HG03442 (cell line): ENCODE results near the gene TCEAL1.
"Not testable (repeated sequence)": the region's sequence is repeated elsewhere in the genome, so short reads cannot be mapped to it uniquely, and the experiment has no call there.

ENCODE experiments used
- ATAC-seq: cut with Tn5 transposase; IDR thresholded peaks from one replicate; pipeline ENCODE4 v1.9.1; 2021; ENCODE audit warnings: mild to moderate bottlenecking, moderate library complexity; ENCODE audit not compliant: unreplicated experiment

The TCEAL1 gene

DNA sequence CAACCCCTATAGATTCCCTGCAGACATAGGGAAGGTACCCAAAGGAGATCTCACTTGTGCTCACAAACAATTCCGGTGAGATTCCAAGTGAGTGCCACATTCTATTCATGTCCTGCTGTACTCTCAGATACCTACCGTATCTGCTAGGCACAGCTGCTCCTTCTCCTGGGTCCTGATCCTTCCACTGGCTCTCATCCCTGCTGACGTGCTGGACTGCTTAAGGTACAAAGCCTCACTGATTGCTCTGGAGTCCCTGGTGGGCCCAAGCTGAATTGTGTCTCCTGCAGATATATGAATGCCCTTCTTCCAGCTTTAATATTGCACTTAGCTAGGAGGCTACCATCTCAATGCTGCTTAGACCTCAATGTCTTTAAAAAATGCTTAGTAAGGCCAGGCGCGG lies 2.4 kb downstream of the TCEAL1 start:
- ATAC-seq = no peak

DNA sequence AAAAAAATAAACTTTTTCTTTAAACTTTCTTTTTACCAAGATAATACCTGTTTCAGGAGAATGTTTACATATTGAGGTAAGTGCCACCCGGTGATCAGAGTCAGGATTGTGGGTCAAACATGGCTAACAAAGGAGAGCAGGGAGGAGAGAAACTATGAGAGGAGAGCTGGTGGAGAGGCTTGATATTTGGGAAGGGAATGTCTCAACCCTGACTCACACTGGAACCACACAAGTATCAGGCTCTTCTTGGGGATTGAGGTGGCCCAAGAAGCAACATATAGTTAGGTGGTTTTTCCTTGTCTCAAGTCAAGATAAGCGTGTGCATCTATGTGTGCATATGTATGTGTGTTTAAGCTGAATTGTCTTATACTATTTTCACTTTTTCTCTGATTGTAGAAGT lies 6.7 kb downstream of the TCEAL1 start:
- ATAC-seq = no peak

DNA sequence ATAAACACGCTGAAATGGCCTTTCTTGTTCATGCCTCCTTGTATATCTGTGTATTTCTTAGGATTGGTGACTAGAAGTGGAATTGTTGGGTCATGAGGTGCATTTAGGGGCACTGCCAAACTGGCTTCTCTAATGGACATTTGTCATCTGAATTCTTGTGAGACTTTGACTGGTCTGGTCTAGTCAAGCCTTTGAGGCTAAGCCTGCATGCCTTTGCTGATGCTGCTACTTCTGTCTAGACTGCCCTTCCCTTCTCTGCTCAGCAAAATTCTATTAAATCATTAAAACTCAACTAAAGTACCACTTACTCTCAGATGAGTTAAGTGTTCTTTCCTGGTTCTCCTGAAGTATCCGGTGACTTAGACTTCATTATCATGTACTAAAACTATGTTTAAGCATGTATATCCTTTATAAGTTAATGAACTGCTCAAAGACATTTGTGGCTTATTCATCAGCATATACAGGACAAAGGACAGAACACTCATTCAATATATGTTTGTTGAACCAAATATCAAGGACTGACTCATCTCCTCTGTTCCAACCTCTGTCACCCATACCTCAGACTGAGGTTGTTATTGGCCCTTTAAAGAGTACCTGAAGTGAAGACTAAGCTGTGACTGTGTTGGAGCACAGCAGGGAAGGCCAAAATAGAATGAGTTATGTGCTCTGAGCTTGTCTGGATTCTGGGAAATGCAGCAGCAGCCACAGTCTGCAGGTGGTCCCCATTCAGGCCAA lies 9.0 kb downstream of the TCEAL1 start:
- no peak for ATAC-seq

DNA sequence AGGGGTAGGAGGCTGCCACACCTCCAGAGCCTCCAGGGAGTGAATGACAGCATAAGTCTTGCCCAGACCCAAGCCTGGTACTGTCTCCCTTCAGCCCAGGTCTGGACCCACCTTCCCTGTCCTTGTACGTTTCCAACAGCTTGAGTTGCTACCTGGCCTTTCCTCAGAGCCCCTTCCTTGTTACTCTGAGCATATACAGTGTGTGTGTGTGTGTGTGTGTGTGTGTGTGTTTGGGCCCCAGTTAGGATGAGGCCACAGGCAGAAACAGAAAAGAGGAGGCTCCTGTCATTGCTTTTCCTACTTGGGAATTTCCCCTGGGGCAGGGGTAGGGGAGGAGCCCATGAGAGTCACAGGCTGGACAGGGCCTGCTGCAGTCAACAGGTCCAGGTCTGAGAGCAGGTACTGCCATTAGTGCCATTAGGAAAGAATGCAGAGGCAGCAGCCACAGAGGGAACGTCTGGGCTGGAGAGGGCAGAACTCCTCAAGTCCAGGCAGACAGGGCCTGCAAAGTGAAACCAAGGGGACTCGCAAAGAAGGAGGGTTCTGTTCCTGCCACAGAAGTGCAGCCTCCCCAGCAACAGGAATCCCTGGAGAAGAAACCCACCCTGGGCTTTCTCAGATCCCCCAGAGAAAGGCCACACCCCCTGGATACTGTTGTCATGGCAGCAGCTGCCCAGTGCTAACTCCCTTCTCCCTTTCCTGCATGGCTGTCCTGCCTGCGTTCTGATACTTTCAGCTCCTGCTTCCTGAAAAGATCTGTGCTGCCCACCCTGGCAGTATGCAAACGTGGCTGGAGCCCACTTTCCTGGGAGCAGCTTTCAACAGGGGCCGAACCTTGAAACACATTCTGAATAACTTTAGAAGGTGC lies 9.9 kb downstream of the TCEAL1 start:
- not testable (repeated sequence) for ATAC-seq

DNA sequence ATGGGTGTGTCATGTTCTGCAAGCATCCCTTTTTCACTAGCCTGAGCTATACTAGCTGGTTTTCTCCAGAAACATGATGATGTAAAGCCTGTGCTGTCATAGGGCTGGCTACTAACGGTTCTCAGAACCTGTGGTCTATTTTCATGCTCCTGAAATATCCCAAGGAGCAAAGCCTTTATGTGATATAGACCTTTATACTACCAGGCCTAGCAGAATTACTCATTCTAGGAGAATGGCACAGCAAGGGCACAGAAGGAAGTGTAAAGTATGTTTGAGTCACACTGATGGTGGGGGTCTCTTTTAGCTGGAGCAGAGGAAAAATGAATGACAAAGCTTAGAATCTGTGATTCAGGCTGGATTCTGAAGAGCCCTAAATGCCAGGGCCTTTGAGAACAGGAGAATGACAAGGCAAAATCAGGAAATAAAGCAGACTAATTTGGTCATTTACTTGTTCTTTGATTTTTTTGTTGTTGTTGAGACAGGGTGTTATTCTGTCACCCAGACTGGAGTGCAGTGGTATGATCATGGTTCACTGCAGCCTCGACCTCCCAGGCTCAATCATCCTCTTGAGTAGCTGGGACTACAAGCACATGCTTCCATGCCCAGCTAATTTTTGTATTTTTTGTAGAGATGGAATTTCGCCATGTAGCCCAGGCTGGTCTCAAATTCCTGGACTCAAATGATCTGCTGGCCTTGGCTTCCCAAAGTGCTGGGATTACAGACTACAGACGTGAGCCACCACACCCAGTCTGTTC lies 11.8 kb downstream of the TCEAL1 start:
- ATAC-seq = no peak

DNA sequence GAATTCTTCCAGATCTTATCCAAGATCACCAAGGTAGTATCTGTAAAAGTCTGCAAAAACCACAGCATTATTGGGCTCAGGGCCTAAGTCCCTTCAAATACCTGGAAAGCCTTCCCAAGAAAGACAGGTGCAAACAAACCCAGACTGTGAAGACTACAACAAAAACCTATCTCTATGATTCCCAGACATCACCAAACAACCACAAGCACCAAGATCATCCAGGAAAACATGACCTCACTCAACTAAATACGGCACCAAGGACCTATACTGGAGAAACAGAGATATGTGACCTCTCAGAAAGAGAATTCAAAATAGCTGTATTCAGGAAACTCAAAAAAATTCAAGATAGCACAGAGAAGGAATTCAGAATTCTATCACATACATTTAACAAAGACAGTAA lies 15.3 kb downstream of the TCEAL1 start:
- ATAC-seq = no peak

DNA sequence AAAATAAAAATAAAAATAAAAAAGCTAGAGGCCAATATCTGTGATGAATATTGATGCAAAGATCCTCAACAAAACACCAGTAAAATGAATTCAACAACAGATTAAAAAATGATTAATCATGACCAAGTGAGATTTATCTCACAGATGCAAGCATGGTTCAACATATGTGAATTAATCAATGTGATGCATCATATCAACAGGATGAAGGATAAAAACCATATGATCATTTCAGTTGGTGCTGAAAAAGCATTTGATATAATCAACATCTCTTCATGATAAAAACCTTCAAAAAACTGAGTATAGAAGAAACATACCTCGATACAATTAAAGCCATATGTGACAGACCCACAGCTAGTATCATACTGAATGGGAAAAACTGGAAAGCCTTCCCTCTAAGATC lies 18.9 kb downstream of the TCEAL1 start:
- no peak for ATAC-seq

DNA sequence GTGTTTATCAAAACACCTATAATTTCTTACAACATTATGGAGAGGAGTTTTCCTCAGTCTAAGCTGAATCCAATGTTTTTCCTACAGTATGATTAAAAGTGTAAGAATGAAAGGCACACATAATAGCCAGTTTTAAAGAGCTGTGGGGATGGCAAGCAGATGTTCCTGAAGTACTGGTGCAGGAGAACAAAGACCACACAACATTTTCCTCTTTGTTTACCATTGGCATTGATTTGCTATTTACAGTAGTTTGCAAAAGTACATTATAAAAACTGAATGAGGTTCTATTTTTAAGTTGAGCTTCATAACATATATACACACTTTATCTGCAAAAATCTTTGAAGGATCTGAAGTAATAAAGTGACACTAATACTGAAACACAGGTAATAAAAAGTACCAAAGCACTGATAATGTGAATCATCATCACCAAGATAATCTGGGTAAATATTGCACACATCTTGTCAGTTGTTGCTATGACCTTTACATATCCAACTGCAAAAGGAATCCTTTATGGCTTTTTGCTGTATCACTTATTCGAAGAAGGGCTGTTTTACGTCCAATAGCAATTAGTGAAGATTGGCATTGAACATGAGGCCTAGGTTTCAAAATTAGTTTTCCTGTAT lies 22.5 kb downstream of the TCEAL1 start:
- no peak for ATAC-seq

DNA sequence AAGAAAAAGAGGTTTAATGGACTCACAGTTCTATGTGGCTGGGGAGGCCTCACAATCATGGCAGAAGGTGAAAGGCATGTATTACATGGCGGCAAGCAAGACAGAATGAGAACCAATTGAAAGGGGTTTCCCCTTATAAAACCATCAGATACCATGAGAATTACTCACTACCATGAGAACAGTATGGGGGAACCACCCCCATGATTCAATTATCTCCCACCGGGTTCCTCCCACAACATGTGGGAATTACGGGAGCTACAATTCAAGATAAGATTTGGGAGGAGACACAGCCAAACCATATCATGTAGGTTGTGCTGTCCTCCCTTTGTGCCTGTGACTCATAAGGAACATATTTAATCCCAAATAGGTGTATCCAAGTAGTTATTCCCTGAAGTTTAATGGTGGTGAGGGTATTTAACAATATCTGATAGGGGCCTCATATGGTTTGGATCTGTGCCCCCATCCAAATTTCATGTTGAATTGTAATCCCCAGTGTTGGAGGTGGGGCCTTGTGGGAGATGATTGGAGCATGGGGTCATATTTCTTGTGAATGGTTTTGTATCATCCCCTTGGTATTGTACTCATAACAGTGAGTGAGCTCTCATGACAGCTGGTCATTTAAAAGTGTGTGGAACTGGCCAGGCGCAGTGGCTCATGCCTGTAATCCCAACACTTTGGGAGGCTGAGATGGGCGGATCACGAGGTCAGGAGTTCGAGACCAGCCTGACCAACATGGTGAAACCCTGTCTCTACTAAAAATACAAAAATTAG lies 26.6 kb downstream of the TCEAL1 start:
- ATAC-seq = not testable (repeated sequence)

DNA sequence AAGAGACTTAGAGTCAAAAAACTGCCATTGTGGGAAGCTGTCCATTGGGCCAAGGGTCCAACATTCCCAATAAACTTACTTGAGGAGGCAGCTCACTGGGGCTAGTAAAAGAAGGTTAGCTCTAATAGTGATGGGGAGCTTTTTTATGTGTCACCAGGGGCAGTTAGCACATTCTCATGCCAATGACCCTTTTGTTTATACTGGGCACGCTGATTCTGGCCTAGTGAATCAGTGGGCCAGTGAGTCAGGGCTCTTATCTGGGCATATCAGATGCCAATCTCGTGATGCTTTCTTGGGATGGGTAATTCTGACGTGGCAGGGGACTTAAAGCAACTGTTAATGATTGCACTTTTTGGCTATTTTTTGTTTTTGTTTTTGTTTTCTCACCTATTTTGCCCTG lies 27.8 kb downstream of the TCEAL1 start:
- ATAC-seq = no peak

DNA sequence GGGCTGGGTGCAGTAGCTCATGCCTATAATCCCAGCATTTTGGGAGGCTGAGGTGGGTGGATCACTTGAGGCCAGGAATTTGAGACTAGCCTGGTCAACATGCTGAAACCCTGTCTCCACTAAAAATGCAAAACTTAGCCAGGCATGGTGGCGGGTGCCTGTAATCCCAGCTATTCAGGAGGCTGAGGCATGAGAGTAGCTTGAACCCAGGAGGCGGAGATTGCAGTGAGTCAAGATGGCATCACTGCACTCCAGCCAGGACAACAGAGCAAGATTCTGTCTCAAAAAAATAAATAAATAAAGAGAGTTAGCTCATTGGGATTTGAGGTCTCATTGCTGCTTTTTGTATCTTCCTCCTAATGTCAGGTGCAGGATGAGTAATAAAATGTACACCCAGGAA lies 28.3 kb downstream of the TCEAL1 start:
- not testable (repeated sequence) for ATAC-seq

DNA sequence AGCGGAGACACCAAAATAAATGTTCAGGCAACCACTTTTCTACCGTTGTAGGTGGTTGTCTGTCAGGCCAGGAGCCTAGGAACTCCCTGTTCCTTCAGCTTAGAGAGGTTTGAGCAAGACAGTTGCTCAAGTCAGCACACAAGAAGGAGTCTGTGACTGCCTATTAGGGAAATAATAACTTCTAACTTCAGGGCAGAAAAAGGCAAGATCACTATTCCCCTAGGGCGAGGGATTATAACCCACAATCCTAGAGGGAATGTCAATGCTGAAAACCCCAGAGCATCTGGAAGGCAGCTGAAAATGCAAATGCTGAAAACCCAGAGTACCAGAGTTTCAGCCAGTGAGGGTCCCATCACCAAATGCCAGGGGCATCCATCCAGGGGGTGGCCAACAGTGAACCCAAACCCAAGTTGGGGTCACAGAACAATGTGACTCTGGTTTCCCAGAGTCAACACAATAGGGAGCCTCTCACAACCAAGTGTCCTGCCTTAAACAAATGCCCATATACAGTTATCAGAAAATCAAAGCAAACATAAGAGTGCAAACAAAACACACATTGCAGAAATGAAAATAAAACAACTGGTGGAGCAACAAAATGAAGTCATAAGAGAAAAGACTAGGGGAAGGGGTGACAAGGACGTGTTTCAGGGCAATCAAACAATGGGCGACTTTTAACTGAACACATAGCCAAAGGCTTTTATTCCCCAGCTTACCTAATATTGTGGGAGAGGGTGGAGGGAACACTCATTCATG lies 30.1 kb downstream of the TCEAL1 start:
- ATAC-seq = no peak

DNA sequence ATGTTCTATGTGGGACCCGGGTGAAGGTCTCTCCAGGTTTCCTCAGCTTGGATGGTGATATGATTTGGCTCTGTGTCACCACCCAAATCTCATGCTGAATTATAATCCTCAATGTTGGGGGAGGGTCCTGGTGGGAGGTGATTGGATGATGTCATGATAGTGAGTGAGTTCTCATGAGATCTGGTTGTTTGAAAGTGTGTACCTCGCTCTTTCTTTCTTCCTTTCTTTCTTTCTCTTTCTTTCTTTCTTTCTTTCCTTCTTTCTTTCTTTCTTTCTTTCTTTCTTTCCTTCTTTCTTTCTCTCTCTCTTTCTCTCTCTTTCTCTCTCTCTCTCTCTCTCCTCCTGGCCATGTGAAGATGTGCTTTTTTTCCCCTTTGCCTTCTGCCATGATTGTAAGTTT lies 30.7 kb downstream of the TCEAL1 start:
- ATAC-seq = not testable (repeated sequence)

DNA sequence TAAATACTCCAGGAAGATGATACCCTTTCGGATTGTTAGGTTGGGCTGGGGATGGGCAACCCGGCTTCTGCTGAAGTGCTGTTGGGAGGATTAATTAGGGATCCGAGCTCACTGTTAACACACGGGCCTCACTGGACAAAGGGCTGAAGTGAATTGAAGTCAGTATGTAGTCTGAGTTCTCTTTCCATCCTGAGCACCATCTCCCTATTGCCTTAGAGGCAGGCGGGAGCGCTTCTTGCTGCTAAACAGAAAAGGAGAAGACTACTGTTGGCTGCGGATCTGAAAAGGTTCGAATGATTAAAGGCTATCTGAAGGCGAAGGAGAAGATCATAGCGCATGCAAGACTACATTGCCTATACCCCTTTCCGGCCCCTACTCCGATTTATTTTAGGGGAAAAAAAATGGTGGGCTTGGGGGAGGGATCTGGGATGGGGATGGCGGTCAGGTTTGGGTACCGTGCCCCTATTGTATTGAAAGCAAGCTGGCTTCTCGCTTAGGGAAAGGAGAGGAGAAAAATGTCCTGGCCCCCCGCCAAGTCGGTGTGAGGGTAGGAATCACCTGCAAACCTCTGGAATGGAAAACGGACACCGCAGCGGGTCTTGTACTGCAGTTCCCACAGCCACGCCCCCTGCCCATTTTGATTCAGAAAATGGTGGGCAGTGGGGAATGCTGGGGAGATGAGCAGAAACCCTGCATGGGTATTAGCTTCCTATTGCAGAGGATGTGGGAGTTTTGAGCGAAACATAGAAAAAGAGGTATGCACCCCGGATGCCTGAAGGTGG lies 35.4 kb downstream of the TCEAL1 start:
- ATAC-seq = no peak

DNA sequence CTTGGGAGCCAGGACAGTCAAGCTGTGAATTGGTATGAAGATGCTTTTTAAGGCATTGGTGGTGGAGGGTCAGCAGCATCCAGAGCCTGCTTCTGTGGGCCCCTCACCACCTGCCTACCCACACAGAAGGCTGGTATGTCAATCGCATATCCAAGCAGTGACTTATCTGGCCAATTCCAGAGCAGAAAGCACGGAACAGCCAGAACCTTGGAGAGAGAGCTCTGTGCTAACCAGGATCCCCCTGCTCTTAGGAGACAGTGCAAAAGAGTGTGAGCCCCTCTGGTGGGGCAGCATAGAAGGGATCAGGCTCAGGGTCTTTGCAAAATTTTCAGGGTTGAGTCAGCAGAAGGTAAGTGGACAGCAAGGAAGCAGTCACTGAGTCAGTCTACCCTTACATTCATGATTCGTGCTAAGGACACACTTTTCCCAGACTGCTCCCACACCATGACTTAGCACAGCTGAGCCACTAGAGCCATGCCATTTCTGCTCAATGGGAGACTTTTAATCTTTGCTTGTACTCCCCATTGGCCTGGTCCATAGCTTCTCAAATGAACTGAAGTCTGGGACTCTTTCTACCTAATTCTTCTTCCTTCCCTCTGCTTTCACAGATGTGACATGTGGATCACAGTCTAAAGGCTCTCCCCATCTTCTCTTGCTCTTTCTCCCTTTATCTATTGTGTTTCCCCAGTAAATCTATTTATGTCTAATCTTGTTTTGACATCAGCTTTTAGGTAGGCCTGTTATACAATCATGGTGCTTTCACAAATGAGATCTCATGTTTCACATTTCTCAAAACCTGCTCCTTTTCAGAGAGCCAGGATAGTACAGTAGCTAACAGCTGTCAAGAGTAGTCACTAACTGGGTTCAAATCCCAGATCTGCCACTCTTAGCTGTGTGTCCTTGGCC lies 37.7 kb downstream of the TCEAL1 start:
- no peak for ATAC-seq

DNA sequence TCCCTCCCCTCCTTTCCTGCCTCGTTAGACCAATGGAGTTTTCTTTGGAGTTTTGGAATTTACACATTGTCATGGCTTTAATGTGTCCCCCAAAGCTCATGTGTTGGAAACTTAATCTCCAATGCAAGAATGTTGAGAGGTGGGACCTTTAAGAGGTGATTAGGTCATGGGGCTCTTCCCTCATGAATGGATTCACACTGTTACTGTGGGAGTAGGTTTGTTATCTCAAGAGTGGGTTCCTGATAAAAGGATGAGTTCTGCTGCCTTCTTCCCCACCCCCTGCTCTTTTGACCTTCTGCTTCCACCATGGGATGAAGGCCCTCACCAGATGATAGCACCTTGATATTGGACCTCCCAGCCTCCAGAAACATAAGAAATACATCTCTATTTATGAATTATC lies 41.0 kb downstream of the TCEAL1 start:
- no peak for ATAC-seq

DNA sequence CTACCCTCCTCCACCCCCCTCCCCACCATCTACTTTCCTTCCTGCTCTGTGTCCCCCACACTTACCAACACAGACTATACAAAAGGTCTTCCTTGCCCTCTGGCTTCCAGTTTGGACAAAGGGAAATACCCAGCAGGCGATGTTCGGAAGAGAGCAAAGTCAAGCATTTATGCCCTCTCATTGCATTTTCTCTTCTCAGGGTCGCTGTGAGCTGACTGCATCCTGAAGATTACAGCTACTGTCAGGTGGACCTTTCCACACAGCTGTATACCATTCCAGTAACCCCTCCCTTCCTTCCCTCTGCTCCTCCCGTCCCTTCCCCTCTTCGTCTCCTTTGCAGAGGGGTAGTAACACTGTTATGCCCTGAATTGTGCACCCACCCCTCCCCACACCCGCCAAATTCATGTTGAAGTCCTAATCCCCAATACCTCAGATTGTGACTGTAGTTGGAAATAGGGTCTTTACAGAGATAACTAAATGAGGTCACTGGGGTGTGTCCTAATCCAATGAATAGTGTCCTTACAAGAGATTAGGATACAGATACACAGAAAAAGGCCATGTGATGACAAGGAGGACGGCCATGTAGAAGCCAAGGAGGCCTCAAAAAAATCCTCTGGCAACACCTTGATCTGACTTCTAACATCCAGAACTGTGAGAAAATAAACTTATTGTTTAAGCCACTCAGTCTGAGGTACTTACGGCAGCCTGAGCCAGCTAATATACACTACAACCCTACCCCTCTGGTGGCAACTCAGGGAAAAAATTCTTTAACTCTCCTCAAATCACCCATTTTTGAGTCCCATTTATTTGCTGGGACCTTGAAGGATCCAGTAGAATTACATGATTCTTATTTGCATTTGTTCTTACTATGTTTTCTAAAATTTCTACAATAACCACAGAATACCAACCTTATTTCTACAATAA lies 46.0 kb downstream of the TCEAL1 start:
- no peak for ATAC-seq
